K562 (cell line): Measurements from ENCODE around the gene ERMP1. TPM values are rescaled to one million over a fixed set of nuclear protein-coding genes. Genes with fewer than 3 reads are reported as not detected.

Experiments
- BACH1 ChIP-seq: fragments of 200-800 bp; sonication (Bioruptor generic); IDR thresholded peaks from 2 replicates; pipeline ENCODE4 v1.6.1; 2016; ENCODE audit warnings: missing genetic modification characterization, missing compliant biosample characterization
- FOXK1 ChIP-seq: sonication (generic); formaldehyde crosslinking; IDR thresholded peaks from 2 replicates; pipeline ENCODE4 v1.8.0; 2022; ENCODE audit warnings: missing genetic modification reagents, mild to moderate bottlenecking, borderline replicate concordance
- HNRNPL ChIP-seq: fragments of 200-400 bp; formaldehyde crosslinking; IDR thresholded peaks from 2 replicates; pipeline ENCODE4 v1.6.1; 2017; ENCODE audit warnings: low read depth, mild to moderate bottlenecking, low read length
- KLF6 ChIP-seq: fragments of 250-450 bp; sonication (Bioruptor Pico); IDR thresholded peaks from 2 replicates; pipeline ENCODE4 v1.4.0; 2020; ENCODE audit warnings: mild to moderate bottlenecking, moderate library complexity, borderline replicate concordance
- MCM5 ChIP-seq: fragments of 450-650 bp; IDR thresholded peaks from 2 replicates; pipeline ENCODE4 v1.6.1; 2016; ENCODE audit warnings: low read depth
- MYC ChIP-seq, 2 experiments: fragments of 250-450 bp in 1 of 2; sonication (Bioruptor Pico) in 1 of 2; IDR thresholded peaks; 2 replicates each; pipeline versions ENCODE4 v1.5.1 to v1.6.1; 2012 to 2021; ENCODE audit warnings: low read depth in 2 of 2, borderline replicate concordance in 1 of 2, improper control_type of control experiment in 1 of 2, low read length in 1 of 2, mild to moderate bottlenecking in 1 of 2, moderate library complexity in 1 of 2
- NFE2 ChIP-seq: IDR thresholded peaks from 2 replicates; pipeline ENCODE4 v1.6.1; 2014; ENCODE audit warnings: antibody characterized with exemption, low read depth
- POLR2H ChIP-seq: IDR thresholded peaks from 2 replicates; pipeline ENCODE4 v1.6.1; 2016; ENCODE audit warnings: missing genetic modification characterization, low read depth, mild to moderate bottlenecking, control low read depth, missing compliant biosample characterization, moderate library complexity
- PTTG1 ChIP-seq: fragments of 450-650 bp; IDR thresholded peaks from 2 replicates; pipeline ENCODE4 v1.6.1; 2016; ENCODE audit warnings: low read depth, mild to moderate bottlenecking, missing genetic modification characterization, missing compliant biosample characterization
- RAD21 ChIP-seq, 2 experiments: fragments of 250-450 bp in 1 of 2; fragments of 450-650 bp in 1 of 2; sonication (Bioruptor Pico) in 1 of 2; formaldehyde crosslinking in 1 of 2; IDR thresholded peaks in 1 of 2; conservative IDR thresholded peaks in 1 of 2; 2 replicates each; pipeline versions ENCODE4 v1.4.0 to v1.8.0; 2020 to 2022; ENCODE audit warnings: mild to moderate bottlenecking in 2 of 2, moderate library complexity in 1 of 2
- SIN3B ChIP-seq: fragments of 450-650 bp; IDR thresholded peaks from 2 replicates; pipeline ENCODE4 v1.6.1; 2017; ENCODE audit warnings: low read depth, mild to moderate bottlenecking, moderate library complexity
- SMAD4 ChIP-seq: fragments of 250-450 bp; sonication (Bioruptor Pico); conservative IDR thresholded peaks from 2 replicates; pipeline ENCODE4 v1.8.0; 2021; ENCODE audit warnings: inconsistent platforms, mild to moderate bottlenecking, moderate library complexity
- ZSCAN32 ChIP-seq: fragments of 450-650 bp; formaldehyde crosslinking; IDR thresholded peaks from 2 replicates; pipeline ENCODE4 v1.4.0; 2020; ENCODE audit warnings: mild to moderate bottlenecking, moderate library complexity
- polyA plus RNA-seq, 8 experiments: library from polyadenylated mRNA; depleted of rRNA in 4 of 8; stranded (reverse) in 5 of 8; unstranded in 3 of 8; fragments of >200 nt; fragmentation: Nextera tagmentation in 2 of 8; fragmentation: Illumina TruSeq in 1 of 8; extraction: Ambion mirVana in 2 of 8; extraction: Trizol in 1 of 8; gene quantifications; 2 replicates each; pipeline versions ENCODE4 v1.2.1 to v1.2.3, GENCODE V29; 2011 to 2014; ENCODE audit warnings: inconsistent platforms in 1 of 8, missing spikeins in 1 of 8
- total RNA-seq, 7 experiments: library from RNA; depleted of rRNA in 6 of 7; stranded (reverse); fragments of >200 nt in 6 of 7; fragmentation: Illumina TruSeq in 2 of 7; extraction: Trizol in 2 of 7; gene quantifications; 2 replicates each; pipeline versions ENCODE4 v1.2.1 to v1.2.3, GENCODE V29; 2011 to 2021; ENCODE audit warnings: low replicate concordance in 1 of 7
- TF ChIP-seq, protein P1 (sequence below): fragments of 150-350 bp; conservative IDR thresholded peaks from 2 replicates; pipeline ENCODE4 v1.6.1; 2014; ENCODE audit warnings: low read length
- TF ChIP-seq, protein P2 (sequence below): IDR thresholded peaks from 2 replicates; pipeline ENCODE4 v1.6.1; 2011; ENCODE audit not compliant: insufficient read length; ENCODE audit errors: extremely low read depth
- TF ChIP-seq, protein P3 (sequence below): fragments of 200-400 bp; formaldehyde crosslinking; IDR thresholded peaks from 2 replicates; pipeline ENCODE4 v1.6.1; 2017; ENCODE audit warnings: mild to moderate bottlenecking, low read depth, low read length, moderate library complexity
- TF ChIP-seq, protein P4 (sequence below): fragments of 250-450 bp; sonication (Bioruptor Pico); IDR thresholded peaks from 2 replicates; pipeline ENCODE4 v1.6.1; 2021; ENCODE audit warnings: mild to moderate bottlenecking

Gene ERMP1
- total and polyA plus RNA-seq, 9 of the 15 experiments (the other 6 are each of a cell fraction or from before 2014, with no cell fraction given), result 2.5 to 26.3 (median 12.6) TPM

DNA sequence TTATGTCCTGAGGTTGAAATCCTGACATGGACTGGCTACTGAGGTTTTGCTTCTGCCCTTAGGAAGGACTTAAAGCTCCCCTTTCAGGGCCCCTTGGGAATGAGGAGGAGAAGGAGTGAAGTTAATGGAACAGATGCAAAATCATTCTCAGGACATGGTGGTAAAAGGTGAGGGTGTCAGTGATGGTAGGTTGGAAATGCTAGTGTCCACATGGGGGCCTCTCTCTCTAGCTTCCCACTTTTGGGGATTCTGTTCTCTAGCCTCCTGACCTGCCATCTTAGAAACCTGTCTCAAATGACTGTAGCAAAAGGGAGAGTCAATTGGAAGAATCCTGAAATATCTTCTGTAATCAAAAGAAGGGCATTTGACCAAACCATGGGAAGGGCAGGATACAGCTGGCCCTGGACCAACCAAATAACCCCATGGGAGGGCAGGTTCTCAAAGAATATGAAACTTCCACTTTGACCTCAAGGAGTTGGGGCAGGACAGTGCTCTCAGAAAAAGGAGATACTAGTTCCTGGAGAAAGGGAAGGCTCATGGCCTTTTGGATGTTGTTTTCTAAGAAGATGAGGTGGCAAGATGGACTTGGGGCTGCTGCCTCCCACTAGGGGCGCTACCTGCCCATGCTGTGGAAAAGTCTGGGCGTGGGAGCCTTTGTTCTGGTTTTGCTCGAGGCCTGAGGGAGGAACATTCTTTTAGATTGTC is 36.5 kb upstream of the ERMP1 start (continued):
- TF ChIP-seq, protein P1, sequence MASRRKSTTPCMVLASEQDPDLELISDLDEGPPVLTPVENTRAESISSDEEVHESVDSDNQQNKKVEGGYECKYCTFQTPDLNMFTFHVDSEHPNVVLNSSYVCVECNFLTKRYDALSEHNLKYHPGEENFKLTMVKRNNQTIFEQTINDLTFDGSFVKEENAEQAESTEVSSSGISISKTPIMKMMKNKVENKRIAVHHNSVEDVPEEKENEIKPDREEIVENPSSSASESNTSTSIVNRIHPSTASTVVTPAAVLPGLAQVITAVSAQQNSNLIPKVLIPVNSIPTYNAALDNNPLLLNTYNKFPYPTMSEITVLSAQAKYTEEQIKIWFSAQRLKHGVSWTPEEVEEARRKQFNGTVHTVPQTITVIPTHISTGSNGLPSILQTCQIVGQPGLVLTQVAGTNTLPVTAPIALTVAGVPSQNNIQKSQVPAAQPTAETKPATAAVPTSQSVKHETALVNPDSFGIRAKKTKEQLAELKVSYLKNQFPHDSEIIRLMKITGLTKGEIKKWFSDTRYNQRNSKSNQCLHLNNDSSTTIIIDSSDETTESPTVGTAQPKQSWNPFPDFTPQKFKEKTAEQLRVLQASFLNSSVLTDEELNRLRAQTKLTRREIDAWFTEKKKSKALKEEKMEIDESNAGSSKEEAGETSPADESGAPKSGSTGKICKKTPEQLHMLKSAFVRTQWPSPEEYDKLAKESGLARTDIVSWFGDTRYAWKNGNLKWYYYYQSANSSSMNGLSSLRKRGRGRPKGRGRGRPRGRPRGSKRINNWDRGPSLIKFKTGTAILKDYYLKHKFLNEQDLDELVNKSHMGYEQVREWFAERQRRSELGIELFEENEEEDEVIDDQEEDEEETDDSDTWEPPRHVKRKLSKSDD, result no peak
- TF ChIP-seq BACH1 (tag) (0 out of 2 replicates have a peak, but pooled peaks have one; percentile 34), FOXK1 (no peak), HNRNPL (no peak), RAD21 (CRISPR knock-in tag; conservative IDR thresholded peaks at IDR 0.05 in 1 of 2, IDR thresholded peaks at IDR 0.05 in 1 of 2) (peak; percentile 56 to 68), NFE2 (peak; percentile 57), KLF6 (CRISPR knock-in tag) (0 out of 2 replicates have a peak, but pooled peaks have one; percentile 47), SMAD4 (CRISPR knock-in tag) (0 out of 2 replicates have a peak, but pooled peaks have one; percentile 38), PTTG1 (tag) (0 out of 2 replicates have a peak, but pooled peaks have one; percentile 40), ZSCAN32 (no peak), MYC (IDR thresholded peaks at IDR 0.05; ENCODE audit: low read depth, low read length) (peak; percentile 68), MYC (CRISPR knock-in tag; IDR thresholded peaks at IDR 0.05; ENCODE audit: borderline replicate concordance, low read depth) (no peak), MCM5 (no peak), SIN3B (no peak), POLR2H (no peak)
- TF ChIP-seq, protein P2, sequence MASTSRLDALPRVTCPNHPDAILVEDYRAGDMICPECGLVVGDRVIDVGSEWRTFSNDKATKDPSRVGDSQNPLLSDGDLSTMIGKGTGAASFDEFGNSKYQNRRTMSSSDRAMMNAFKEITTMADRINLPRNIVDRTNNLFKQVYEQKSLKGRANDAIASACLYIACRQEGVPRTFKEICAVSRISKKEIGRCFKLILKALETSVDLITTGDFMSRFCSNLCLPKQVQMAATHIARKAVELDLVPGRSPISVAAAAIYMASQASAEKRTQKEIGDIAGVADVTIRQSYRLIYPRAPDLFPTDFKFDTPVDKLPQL, result no peak
- TF ChIP-seq, protein P3, sequence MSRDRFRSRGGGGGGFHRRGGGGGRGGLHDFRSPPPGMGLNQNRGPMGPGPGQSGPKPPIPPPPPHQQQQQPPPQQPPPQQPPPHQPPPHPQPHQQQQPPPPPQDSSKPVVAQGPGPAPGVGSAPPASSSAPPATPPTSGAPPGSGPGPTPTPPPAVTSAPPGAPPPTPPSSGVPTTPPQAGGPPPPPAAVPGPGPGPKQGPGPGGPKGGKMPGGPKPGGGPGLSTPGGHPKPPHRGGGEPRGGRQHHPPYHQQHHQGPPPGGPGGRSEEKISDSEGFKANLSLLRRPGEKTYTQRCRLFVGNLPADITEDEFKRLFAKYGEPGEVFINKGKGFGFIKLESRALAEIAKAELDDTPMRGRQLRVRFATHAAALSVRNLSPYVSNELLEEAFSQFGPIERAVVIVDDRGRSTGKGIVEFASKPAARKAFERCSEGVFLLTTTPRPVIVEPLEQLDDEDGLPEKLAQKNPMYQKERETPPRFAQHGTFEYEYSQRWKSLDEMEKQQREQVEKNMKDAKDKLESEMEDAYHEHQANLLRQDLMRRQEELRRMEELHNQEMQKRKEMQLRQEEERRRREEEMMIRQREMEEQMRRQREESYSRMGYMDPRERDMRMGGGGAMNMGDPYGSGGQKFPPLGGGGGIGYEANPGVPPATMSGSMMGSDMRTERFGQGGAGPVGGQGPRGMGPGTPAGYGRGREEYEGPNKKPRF, result no peak
- TF ChIP-seq, protein P4, sequence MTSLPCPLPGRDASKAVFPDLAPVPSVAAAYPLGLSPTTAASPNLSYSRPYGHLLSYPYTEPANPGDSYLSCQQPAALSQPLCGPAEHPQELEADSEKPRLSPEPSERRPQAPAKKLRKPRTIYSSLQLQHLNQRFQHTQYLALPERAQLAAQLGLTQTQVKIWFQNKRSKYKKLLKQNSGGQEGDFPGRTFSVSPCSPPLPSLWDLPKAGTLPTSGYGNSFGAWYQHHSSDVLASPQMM, result no peak
